ENCODE results near the gene RASA3. TPM values are rescaled to one million over a fixed set of nuclear protein-coding genes. Genes with fewer than 3 reads are reported as not detected.
A peak's percentile ranks its signal among the peaks of the same experiment; 100 is the strongest.

The RASA3 gene
- total and polyA plus RNA-seq, 12 donors: 6.8 to 16.9 (median 10.3) TPM

DNA sequence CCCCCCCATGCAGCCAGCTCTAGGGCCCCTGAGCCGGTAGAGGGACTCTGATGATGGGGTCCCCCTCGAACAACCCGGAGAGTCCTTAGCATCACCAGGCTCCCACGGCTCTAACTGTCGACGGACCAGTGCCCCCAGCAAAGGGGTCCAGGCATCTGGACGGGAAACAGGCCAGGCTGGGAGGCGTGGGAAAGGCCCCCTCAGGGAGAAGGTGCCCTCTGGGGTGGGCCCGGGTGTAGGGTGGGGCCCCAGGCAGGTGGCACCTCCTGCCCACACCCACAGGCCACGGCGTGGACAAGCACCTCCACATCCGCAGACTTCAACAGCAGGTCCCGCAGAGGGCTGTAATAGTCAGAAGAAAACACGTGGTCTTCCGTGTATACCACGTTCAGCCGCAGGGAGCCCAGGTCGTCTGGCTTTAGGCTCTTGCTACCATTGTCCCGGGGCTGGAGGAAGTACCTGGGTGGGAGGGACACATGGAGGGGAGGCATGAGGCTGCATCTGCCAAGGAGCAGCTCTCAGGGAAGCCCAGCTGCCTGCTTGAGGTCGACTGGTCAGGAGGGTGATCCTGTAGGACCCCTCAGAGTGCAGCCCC is 113.9 kb downstream of the RASA3 start:
- Histone ChIP-seq H3K4me1 (peaks cover 0 to 8% (median 0%) of the 10 kb centered on the region in 9 donors), H3K9me3 (no peaks in the 10 kb centered on the region), H3K4me3 (no peak overlapping the region), H3K36me3 (peaks cover 0 to 90% (median 19%) of the 10 kb centered on the region in 9 donors), H3K27ac (no peak overlapping the region), H3K27me3 (no peaks in the 10 kb centered on the region)
- ATAC-seq (no peak), DNase-seq (peak in 1 of 2 donors; percentile 7)
- intact Hi-C loops (cut with DNase I): no loop called here
- WGBS, 2 donors: 89 to 92% methylated on average over 20 of the region's 20 CpGs
- TF ChIP-seq, protein P1, sequence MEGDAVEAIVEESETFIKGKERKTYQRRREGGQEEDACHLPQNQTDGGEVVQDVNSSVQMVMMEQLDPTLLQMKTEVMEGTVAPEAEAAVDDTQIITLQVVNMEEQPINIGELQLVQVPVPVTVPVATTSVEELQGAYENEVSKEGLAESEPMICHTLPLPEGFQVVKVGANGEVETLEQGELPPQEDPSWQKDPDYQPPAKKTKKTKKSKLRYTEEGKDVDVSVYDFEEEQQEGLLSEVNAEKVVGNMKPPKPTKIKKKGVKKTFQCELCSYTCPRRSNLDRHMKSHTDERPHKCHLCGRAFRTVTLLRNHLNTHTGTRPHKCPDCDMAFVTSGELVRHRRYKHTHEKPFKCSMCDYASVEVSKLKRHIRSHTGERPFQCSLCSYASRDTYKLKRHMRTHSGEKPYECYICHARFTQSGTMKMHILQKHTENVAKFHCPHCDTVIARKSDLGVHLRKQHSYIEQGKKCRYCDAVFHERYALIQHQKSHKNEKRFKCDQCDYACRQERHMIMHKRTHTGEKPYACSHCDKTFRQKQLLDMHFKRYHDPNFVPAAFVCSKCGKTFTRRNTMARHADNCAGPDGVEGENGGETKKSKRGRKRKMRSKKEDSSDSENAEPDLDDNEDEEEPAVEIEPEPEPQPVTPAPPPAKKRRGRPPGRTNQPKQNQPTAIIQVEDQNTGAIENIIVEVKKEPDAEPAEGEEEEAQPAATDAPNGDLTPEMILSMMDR (IDR thresholded peaks at IDR 0.05): no peak

DNA sequence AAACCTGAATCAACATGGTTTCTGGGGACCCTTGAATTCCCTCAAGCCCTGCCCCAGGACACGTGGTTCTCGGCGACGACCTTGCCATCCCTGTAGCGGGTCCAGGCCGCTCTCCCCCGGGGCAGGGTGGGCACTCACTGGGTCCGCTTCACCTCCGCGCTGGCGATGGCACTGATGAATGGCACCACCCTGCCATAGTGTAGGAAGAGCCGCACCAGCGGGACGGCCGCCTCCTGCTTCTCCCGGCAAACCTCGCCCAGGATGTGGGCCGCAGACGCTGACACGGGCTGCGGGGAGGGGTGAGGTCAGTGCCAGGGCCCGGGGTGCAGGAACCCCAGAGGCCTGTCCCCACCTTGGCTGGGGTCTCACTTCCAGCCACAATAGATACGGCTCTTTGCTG is 114.5 kb downstream of the RASA3 start:
- DNase-seq (peak in 1 of 2 donors; percentile 15), ATAC-seq (no peak)
- H3K4me1 ChIP-seq: peaks cover 0 to 8% (median 0%) of the 10 kb centered on the region in 9 donors
- no peaks in the 10 kb centered on the region for H3K9me3 ChIP-seq
- 93 to 96% methylated on average over 23 of the region's 23 CpGs for WGBS, 2 donors
- TF ChIP-seq, protein P1 (IDR thresholded peaks at IDR 0.05): no peak
- H3K27me3 ChIP-seq: no peaks in the 10 kb centered on the region
- no peak overlapping the region for H3K27ac ChIP-seq
- no peak overlapping the region for H3K4me3 ChIP-seq
- peaks cover 0 to 88% (median 19%) of the 10 kb centered on the region in 9 donors for H3K36me3 ChIP-seq
- intact Hi-C loops (cut with DNase I): no loop called here

DNA sequence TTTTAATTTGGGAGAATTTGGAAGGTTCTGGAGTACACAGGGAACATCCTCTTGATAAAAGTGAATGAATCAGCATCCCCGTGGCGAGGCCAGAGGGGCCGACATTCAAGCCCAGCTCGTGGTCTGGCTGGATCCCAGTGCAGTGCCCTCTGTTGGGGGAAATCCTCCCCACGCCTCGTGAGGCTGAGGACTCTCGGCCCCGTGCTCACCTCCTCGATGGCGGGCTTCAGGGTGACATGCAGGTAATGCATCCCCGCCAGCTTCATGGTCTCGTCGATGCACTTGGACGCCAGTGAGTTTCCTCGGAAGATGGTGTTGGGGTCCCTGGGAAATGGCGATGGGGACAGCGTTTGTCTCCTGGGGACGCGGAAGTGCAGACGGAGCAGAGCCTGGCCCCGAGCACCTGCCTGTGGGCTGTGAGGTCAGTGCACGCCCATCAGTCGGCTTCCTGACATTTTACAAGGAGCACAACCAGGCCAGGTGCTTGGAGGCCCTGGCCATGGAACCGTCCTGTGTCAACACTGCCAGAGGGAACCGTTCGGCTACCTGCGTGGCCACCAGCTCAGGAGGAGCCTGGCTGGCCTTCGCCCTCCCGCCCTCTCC is 115.3 kb downstream of the RASA3 start:
- TF ChIP-seq, protein P1 (IDR thresholded peaks at IDR 0.05): peak in 4 of 9 donors; percentile 8 to 31 (median 13)
- H3K9me3 ChIP-seq: no peaks in the 10 kb centered on the region
- H3K27ac ChIP-seq: no peak overlapping the region
- no peaks in the 10 kb centered on the region for H3K27me3 ChIP-seq
- DNase-seq (peak in 1 of 2 donors; percentile 14), ATAC-seq (no peak)
- H3K4me1 ChIP-seq: peaks cover 0 to 8% (median 0%) of the 10 kb centered on the region in 9 donors
- WGBS, 2 donors: 89% methylated on average over 29 of the region's 29 CpGs
- intact Hi-C loops (cut with DNase I): no loop called here
- H3K36me3 ChIP-seq: peaks cover 0 to 84% (median 19%) of the 10 kb centered on the region in 9 donors
- H3K4me3 ChIP-seq: no peak overlapping the region

DNA sequence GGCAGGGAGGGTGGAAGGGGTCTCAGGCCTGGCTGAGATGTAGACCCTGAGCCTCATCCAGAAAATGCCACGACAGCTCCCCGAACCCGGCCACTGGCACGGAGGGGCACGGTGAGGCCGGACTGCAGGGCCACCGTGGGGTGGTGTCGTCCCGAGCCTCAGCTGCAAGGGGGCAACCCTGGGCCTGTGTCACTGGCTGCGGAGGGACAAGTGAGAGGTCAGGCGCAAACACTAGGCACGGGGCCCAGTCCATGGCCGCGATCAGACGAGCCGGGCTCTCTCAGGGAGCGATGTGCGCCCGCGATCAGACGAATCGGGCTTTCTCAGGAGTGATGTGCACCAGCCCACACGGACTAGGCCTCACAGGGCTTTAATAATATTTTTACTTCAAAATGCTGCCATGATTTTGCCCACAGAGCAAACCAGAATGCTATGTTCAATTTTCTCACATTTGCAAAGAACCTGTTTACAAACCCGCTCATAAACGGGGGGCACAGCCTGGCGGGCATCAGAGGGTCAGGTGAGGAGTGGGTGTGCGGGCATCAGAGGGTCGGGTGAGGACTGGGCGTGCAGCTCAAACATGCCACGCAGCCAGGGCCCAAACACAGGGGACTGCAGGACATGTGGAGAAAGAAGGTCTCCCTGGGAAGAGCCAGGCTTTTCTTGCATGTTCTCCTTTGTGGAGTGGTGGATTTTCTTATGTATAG is 115.9 kb downstream of the RASA3 start:
- no peak for DNase-seq
- no peak overlapping the region for H3K27ac ChIP-seq

More for the DNA sequence above, 115.9 kb downstream of the RASA3 start:
- Histone ChIP-seq H3K4me3 (no peak overlapping the region), H3K36me3 (peaks cover 0 to 83% (median 18%) of the 10 kb centered on the region in 9 donors), H3K27me3 (no peaks in the 10 kb centered on the region), H3K9me3 (no peaks in the 10 kb centered on the region), H3K4me1 (peaks cover 0 to 8% (median 0%) of the 10 kb centered on the region in 9 donors)
- TF ChIP-seq, protein P1 (IDR thresholded peaks at IDR 0.05): no peak
- 94 to 97% methylated on average over 30 of the region's 30 CpGs for WGBS, 2 donors
- intact Hi-C loops (cut with DNase I): no loop called here
- no peak for ATAC-seq

All from heart right ventricle (tissue), 16 donors.